ENCODE results near the gene FNBP1.
"Not testable (repeated sequence)": the region's sequence is repeated elsewhere in the genome, so short reads cannot be mapped to it uniquely, and the experiment has no call there.

Gene FNBP1

GRCh38 chr9:129894120-129894823 is 148.7 kb downstream of the FNBP1 start (continued):
- TF ChIP-seq ZNF132 (tag by site-specific recombination; IDR thresholded peaks at IDR 0.05; ENCODE audit: borderline replicate concordance) = no peak
- TF ChIP-seq ZSCAN16 (tag by site-specific recombination; IDR thresholded peaks at IDR 0.05) = no peak

- ChIA-PET CTCF (interaction anchor here (0.6 to 1.5 kb wide), 3 partner anchors 149 to 794 kb away, joined by 3 to 4 read pairs (median 3); partner anchors contain the start of gene FNBP1), POLR2A (no interaction called here)
- Histone ChIP-seq H3K4me3 (ENCODE audit: low read depth, low read length) (no peak overlapping the region), H3K4me1 (ENCODE audit: control insufficient read depth, insufficient read depth, low read length) (0 out of 2 replicates have a peak, but pooled peaks cover 2% of the 10 kb centered on the region), H3K27ac (ENCODE audit: extremely low read depth, low read depth, low read length) (no peak overlapping the region), H3K9me3 (ENCODE audit: control insufficient read depth, insufficient read depth, low read depth, low read length) (no peaks in the 10 kb centered on the region), H3K36me3 (ENCODE audit: control insufficient read depth in 2 of 2, insufficient read depth in 1 of 2, low read length in 2 of 2) (peaks cover 0 to 30% of the 10 kb centered on the region in 2 experiments; a peak in 1 of 3 replicates)
- TF ChIP-seq SCRT2 (tag by site-specific recombination; IDR thresholded peaks at IDR 0.05) = peak; percentile 27; the same call in 1 of the 2 replicates
- peak; percentile 70; the same call in 1 of the 2 replicates for TF ChIP-seq MZF1 (tag by site-specific recombination; IDR thresholded peaks at IDR 0.05; ENCODE audit: borderline replicate concordance)
- no peak for TF ChIP-seq ZBTB10 (tag by site-specific recombination; IDR thresholded peaks at IDR 0.05)
Measured at GRCh38 chr9:129891569-129891968, 151.4 kb downstream of the FNBP1 start.

GRCh38 chr9:129890718-129891299 is 152.2 kb downstream of the FNBP1 start:
- H3K4me3 ChIP-seq (ENCODE audit: low read depth, low read length); H3K9me3 ChIP-seq (ENCODE audit: control insufficient read depth, insufficient read depth, low read depth, low read length); POLR2A ChIA-PET; H3K4me1 ChIP-seq (ENCODE audit: control insufficient read depth, insufficient read depth, low read length); H3K27ac ChIP-seq (ENCODE audit: extremely low read depth, low read depth, low read length): not testable (repeated sequence)
- H3K36me3 ChIP-seq (ENCODE audit: control insufficient read depth in 2 of 2, insufficient read depth in 1 of 2, low read length in 2 of 2) = peaks cover 0 to 25% of the 10 kb centered on the region in 2 experiments; a peak in 1 of 3 replicates
- TF ChIP-seq ZNF121 (tag by site-specific recombination; IDR thresholded peaks at IDR 0.05) = peak; percentile 73
- CTCF ChIA-PET = interaction anchor here (0.6 kb wide), 2 partner anchors 152 to 378 kb away, joined by 3 read pairs; partner anchors contain the start of gene FNBP1

GRCh38 chr9:129889941-129890717 is 152.9 kb downstream of the FNBP1 start:
- H3K4me1 ChIP-seq (ENCODE audit: control insufficient read depth, insufficient read depth, low read length) = 0 out of 2 replicates have a peak, but pooled peaks cover 2% of the 10 kb centered on the region
- ChIA-PET CTCF (interaction anchor here (0.6 kb wide), 1 partner anchor 379 kb away, joined by 3 read pairs; no protein-coding TSS in a partner anchor), POLR2A (interaction anchor here (0.6 to 0.7 kb wide), 2 partner anchors 7 to 386 kb away, joined by 3 read pairs; no protein-coding TSS in a partner anchor)
- no peaks in the 10 kb centered on the region for H3K9me3 ChIP-seq (ENCODE audit: control insufficient read depth, insufficient read depth, low read depth, low read length)
- H3K4me3 ChIP-seq (ENCODE audit: low read depth, low read length) = no peak overlapping the region
- TF ChIP-seq KLF1 (tag by site-specific recombination; IDR thresholded peaks at IDR 0.05) = 0 out of 2 replicates have a peak, but pooled peaks have one; percentile 21
- TF ChIP-seq ZFP69B (tag by site-specific recombination; IDR thresholded peaks at IDR 0.05) = no peak
- H3K36me3 ChIP-seq (ENCODE audit: control insufficient read depth in 2 of 2, insufficient read depth in 1 of 2, low read length in 2 of 2) = peaks cover 0 to 18% of the 10 kb centered on the region in 2 experiments; a peak in 1 of 3 replicates
- H3K27ac ChIP-seq (ENCODE audit: extremely low read depth, low read depth, low read length) = no peak overlapping the region
